Neural progenitor cell (in vitro differentiated cells): ENCODE measurements around the gene ATG10.

Experiments
- EZH2 ChIP-seq: fragments of 200-600 bp; sonication (generic); IDR thresholded peaks from 2 replicates; pipeline ENCODE4 v1.6.1; 2017; ENCODE audit warnings: antibody characterized with exemption, mild to moderate bottlenecking, moderate library complexity
- EZH2phosphoT487 ChIP-seq: fragments of 200-600 bp; sonication (generic); IDR thresholded peaks from 2 replicates; pipeline ENCODE4 v1.6.1; 2017; ENCODE audit warnings: antibody characterized with exemption
- TF ChIP-seq, protein P1 (sequence below): fragments of 200-600 bp; sonication (generic); IDR thresholded peaks from 2 replicates; pipeline ENCODE4 v1.5.1; 2017; ENCODE audit warnings: antibody characterized with exemption, mild to moderate bottlenecking

DNA sequence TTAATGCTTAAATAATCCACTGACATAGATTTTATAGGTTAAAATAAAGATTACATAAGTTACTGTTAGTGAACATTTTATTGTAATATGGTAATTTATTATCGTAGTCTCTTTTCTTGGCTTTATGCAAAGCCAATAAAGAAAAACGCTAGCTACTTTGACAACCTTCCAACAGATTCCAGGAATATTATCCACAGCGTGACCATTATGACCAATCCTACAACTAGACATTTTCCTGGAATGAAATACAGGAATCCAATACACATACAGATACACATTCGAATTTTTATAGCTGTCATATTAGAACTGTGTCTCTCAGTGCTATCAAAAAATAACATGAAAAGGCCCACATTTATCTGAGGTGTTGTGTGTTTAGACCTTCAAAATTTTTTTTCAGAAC lies 293.2 kb downstream of the ATG10 start:
- TF ChIP-seq, protein P1, sequence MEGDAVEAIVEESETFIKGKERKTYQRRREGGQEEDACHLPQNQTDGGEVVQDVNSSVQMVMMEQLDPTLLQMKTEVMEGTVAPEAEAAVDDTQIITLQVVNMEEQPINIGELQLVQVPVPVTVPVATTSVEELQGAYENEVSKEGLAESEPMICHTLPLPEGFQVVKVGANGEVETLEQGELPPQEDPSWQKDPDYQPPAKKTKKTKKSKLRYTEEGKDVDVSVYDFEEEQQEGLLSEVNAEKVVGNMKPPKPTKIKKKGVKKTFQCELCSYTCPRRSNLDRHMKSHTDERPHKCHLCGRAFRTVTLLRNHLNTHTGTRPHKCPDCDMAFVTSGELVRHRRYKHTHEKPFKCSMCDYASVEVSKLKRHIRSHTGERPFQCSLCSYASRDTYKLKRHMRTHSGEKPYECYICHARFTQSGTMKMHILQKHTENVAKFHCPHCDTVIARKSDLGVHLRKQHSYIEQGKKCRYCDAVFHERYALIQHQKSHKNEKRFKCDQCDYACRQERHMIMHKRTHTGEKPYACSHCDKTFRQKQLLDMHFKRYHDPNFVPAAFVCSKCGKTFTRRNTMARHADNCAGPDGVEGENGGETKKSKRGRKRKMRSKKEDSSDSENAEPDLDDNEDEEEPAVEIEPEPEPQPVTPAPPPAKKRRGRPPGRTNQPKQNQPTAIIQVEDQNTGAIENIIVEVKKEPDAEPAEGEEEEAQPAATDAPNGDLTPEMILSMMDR = no peak
- TF ChIP-seq EZH2phosphoT487 = no peak
- no peak for TF ChIP-seq EZH2
